ENCODE measurements around the gene TMEM120A.

The TMEM120A gene

DNA sequence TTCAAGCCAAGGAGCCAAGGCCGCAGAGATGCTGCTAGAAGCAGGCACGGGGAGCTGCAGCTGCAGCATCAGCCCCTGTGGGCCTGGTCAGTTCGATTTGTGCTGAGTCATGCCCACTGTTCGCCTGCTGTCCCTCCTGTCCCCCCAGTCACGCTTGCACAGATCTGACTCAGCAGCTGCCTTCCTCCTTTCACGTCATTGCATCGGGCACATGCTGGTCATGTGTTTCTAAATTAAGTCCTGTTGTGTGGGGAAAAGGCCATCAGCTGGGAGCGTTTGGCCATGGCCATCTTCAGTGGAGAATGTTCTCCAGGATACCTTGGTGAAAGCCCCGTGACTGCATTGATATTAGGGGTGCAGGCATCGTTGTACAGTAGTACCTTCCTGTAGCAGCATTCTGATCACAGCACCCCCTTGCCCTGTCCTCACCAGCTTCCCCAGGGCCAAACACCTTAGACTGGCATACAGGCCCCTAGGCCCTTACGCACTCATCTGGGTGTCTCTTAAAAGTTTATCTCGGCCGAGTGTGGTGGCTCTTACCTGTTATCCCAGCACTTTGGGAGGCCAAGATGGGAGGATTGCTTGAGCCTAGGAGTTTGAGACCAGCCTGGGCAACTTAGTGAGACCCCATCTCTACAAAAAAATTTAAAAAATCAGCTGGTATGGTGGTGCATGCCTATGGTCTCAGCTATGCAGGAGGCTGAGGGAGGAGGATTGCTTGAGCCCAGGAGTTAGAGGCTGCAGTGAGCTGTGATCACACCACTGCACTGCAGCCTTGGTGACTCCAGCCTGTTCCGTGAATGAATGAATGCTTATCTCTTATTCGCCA, 56.2 kb downstream of the TMEM120A start:
- ChIA-PET CTCF (no interaction called here), POLR2A (ENCODE audit: low non-redundant PET) (no interaction called here)
- TF ChIP-seq, protein P1, sequence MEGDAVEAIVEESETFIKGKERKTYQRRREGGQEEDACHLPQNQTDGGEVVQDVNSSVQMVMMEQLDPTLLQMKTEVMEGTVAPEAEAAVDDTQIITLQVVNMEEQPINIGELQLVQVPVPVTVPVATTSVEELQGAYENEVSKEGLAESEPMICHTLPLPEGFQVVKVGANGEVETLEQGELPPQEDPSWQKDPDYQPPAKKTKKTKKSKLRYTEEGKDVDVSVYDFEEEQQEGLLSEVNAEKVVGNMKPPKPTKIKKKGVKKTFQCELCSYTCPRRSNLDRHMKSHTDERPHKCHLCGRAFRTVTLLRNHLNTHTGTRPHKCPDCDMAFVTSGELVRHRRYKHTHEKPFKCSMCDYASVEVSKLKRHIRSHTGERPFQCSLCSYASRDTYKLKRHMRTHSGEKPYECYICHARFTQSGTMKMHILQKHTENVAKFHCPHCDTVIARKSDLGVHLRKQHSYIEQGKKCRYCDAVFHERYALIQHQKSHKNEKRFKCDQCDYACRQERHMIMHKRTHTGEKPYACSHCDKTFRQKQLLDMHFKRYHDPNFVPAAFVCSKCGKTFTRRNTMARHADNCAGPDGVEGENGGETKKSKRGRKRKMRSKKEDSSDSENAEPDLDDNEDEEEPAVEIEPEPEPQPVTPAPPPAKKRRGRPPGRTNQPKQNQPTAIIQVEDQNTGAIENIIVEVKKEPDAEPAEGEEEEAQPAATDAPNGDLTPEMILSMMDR (conservative IDR thresholded peaks at IDR 0.05; ENCODE audit: low read depth) = no peak
- H3K27ac ChIP-seq = peak overlapping the region; percentile 38
- DNase-seq (ENCODE audit: low spot score) = no peak
